ENCODE measurements around the gene SRGAP3.

Gene SRGAP3

GRCh38 chr3:9137676-9138075 lies 111.8 kb downstream of the SRGAP3 start:
- no peak for DNase-seq

GRCh38 chr3:9136746-9137465 lies 112.5 kb downstream of the SRGAP3 start:
- no peak for DNase-seq

GRCh38 chr3:9135930-9136525 lies 113.4 kb downstream of the SRGAP3 start:
- DNase-seq, result no peak

GRCh38 chr3:9135526-9135925 lies 113.9 kb downstream of the SRGAP3 start:
- no peak for DNase-seq

- no peak for DNase-seq
Measured at GRCh38 chr3:9133656-9134055, 115.8 kb downstream of the SRGAP3 start.

- no peak for DNase-seq
Measured at GRCh38 chr3:9130345-9131305, 118.8 kb downstream of the SRGAP3 start.

- no peak for DNase-seq
Measured at GRCh38 chr3:9129365-9129764, 120.1 kb downstream of the SRGAP3 start.

GRCh38 chr3:9125278-9125951 lies 124.0 kb downstream of the SRGAP3 start:
- DNase-seq, result no peak

- no peak for DNase-seq
Measured at GRCh38 chr3:9124730-9125129, 124.7 kb downstream of the SRGAP3 start.

GRCh38 chr3:9123840-9124239 lies 125.6 kb downstream of the SRGAP3 start:
- no peak for DNase-seq

GRCh38 chr3:9122732-9123364 lies 126.6 kb downstream of the SRGAP3 start:
- no peak for DNase-seq

- no peak for DNase-seq
Measured at GRCh38 chr3:9121366-9122001, 128.0 kb downstream of the SRGAP3 start.

GRCh38 chr3:9119331-9119730 lies 130.1 kb downstream of the SRGAP3 start:
- DNase-seq, result no peak

- DNase-seq, result no peak
Measured at GRCh38 chr3:9118222-9118621, 131.2 kb downstream of the SRGAP3 start.

- DNase-seq, result no peak
Measured at GRCh38 chr3:9117220-9117619, 132.2 kb downstream of the SRGAP3 start.

GRCh38 chr3:9116336-9116735 lies 133.1 kb downstream of the SRGAP3 start:
- DNase-seq, result no peak

- no peak for DNase-seq
Measured at GRCh38 chr3:9115336-9115735, 134.1 kb downstream of the SRGAP3 start.

- no peak for DNase-seq
Measured at GRCh38 chr3:9113040-9113439, 136.4 kb downstream of the SRGAP3 start.

- DNase-seq, result no peak
Measured at GRCh38 chr3:9111866-9112265, 137.6 kb downstream of the SRGAP3 start.

GRCh38 chr3:9111417-9111816 lies 138.0 kb downstream of the SRGAP3 start:
- no peak for DNase-seq

- no peak for DNase-seq
Measured at GRCh38 chr3:9110802-9111201, 138.6 kb downstream of the SRGAP3 start.

GRCh38 chr3:9110316-9110715 lies 139.1 kb downstream of the SRGAP3 start:
- DNase-seq, result no peak

Measured in CD4-positive, alpha-beta T cell treated with Interleukin-6 for 4 hours (primary cell).